Prostate gland (tissue), 2 donors: ENCODE measurements around the gene BARX2. TPM values are rescaled to one million over a fixed set of nuclear protein-coding genes. Genes with fewer than 3 reads are reported as not detected.
A peak's percentile ranks its signal among the peaks of the same experiment; 100 is the strongest.
"Not testable (repeated sequence)": the region's sequence is repeated elsewhere in the genome, so short reads cannot be mapped to it uniquely, and the experiment has no call there.

Source experiments
- DNase-seq: peaks from one replicate; pipeline ENCODE4 v3.0.0-alpha.2; 2019; ENCODE audit warnings: low spot score
- H3K27ac ChIP-seq, 2 donors: fragments of 200-600 bp; sonication (generic); 2 replicates each; pipeline ENCODE4 v1.5.1; 2017 to 2019
- H3K27me3 ChIP-seq: fragments of 200-600 bp; sonication (generic); replicated peaks from 2 replicates; pipeline ENCODE4 v1.5.1; 2019; ENCODE audit not compliant: insufficient read depth
- H3K36me3 ChIP-seq, 2 donors: fragments of 200-600 bp; sonication (generic); 1 replicate in 1 of 2; 2 replicates in 1 of 2; pipeline versions ENCODE4 v1.5.1 to v1.8.1; 2017 to 2019
- H3K4me1 ChIP-seq: fragments of 200-600 bp; sonication (generic); replicated peaks from 2 replicates; pipeline ENCODE4 v1.5.1; 2019
- H3K4me3 ChIP-seq, 2 donors: fragments of 200-600 bp; sonication (generic); 2 replicates each; pipeline ENCODE4 v1.5.1; 2017 to 2019
- H3K9me3 ChIP-seq: fragments of 200-600 bp; sonication (generic); 2 replicates; pipeline ENCODE4 v1.5.1; 2017
- CTCF ChIP-seq, 4 experiments: fragments of 200-600 bp in 2 of 4; fragments of 450-650 bp in 2 of 4; sonication (generic) in 2 of 4; IDR thresholded peaks; 1 replicate in 3 of 4; 2 replicates in 1 of 4; pipeline ENCODE4 v1.5.1; 2016 to 2019; ENCODE audit warnings: antibody characterized with exemption in 4 of 4, mild to moderate bottlenecking in 2 of 4, moderate library complexity in 2 of 4
- POLR2A ChIP-seq: fragments of 450-650 bp; IDR thresholded peaks from one replicate; pipeline ENCODE4 v1.6.1; 2016; ENCODE audit warnings: antibody characterized with exemption, mild to moderate bottlenecking
- POLR2AphosphoS5 ChIP-seq: sonication (generic); formaldehyde crosslinking; IDR thresholded peaks from one replicate; pipeline ENCODE4 v1.6.1; 2017; ENCODE audit warnings: antibody characterized with exemption
- WGBS: methylation state at CpG from one replicate; pipeline ENCODE4 v1.1.5; 2018; 5-methylcytosine and 5-hydroxymethylcytosine counted together
- intact Hi-C: fragments of 100-400 bp; cut with DNase I; formaldehyde crosslinking; loops from one replicate; pipeline ENCODE4 v1.14.2; 2022
- total RNA-seq, 2 donors: library from RNA; depleted of rRNA; stranded (reverse); fragments of >200 nt; gene quantifications; one replicate each; pipeline ENCODE4 v1.1.0, GENCODE V29; 2016

BARX2 gene
- total RNA-seq, 2 donors from 2014 or later = 3.4 to 5.7 TPM

- intact Hi-C loops = loop anchor here (2.0 kb wide), 1 partner anchor 215 kb away; no protein-coding TSS in a partner anchor
- TF ChIP-seq CTCF (IDR thresholded peaks at IDR 0.05) (peak; percentile 66 to 90 (median 88)), POLR2A (no peak), POLR2AphosphoS5 (peak; percentile 53)
- DNase-seq = peak; percentile 85
Observed at GRCh38 chr11:129331871-129332274, 43.8 kb upstream of the BARX2 start.

GRCh38 chr11:129333873-129334272 lies 41.8 kb upstream of the BARX2 start:
- H3K9me3 ChIP-seq = no peaks in the 10 kb centered on the region
- no peak overlapping the region for H3K27ac ChIP-seq
- no peak overlapping the region for H3K4me3 ChIP-seq
- no peak for TF ChIP-seq POLR2A
- no peak for TF ChIP-seq CTCF (IDR thresholded peaks at IDR 0.05)
- TF ChIP-seq POLR2AphosphoS5 = no peak
- intact Hi-C loops = no loop called here
- H3K27me3 ChIP-seq = no peaks in the 10 kb centered on the region
- DNase-seq = no peak
- H3K36me3 ChIP-seq = no peaks in the 10 kb centered on the region
- H3K4me1 ChIP-seq = no peaks in the 10 kb centered on the region

More at GRCh38 chr11:129331871-129332274, 43.8 kb upstream of the BARX2 start:
- 2% methylated on average over 11 of the region's 11 CpGs for WGBS
- H3K27ac ChIP-seq = no peak overlapping the region
- no peaks in the 10 kb centered on the region for H3K9me3 ChIP-seq
- no peaks in the 10 kb centered on the region for H3K4me1 ChIP-seq
- H3K27me3 ChIP-seq = no peaks in the 10 kb centered on the region
- no peak overlapping the region for H3K4me3 ChIP-seq
- no peaks in the 10 kb centered on the region for H3K36me3 ChIP-seq

- intact Hi-C loops, H3K4me3 ChIP-seq, H3K36me3 ChIP-seq, H3K4me1 ChIP-seq, H3K27me3 ChIP-seq, H3K9me3 ChIP-seq, DNase-seq, H3K27ac ChIP-seq: not testable (repeated sequence)
- 85% methylated on average over 23 of the region's 23 CpGs for WGBS
Observed at GRCh38 chr11:129344301-129344940, 31.2 kb upstream of the BARX2 start.

- no peak for DNase-seq
- Histone ChIP-seq H3K9me3 (no peaks in the 10 kb centered on the region), H3K36me3 (no peaks in the 10 kb centered on the region), H3K27me3 (no peaks in the 10 kb centered on the region), H3K27ac (no peak overlapping the region), H3K4me1 (no peaks in the 10 kb centered on the region), H3K4me3 (no peak overlapping the region)
- intact Hi-C loops = no loop called here
- TF ChIP-seq POLR2A = no peak
- no peak for TF ChIP-seq CTCF (IDR thresholded peaks at IDR 0.05)
- TF ChIP-seq POLR2AphosphoS5 = no peak
- WGBS = 89% methylated on average over 2 of the region's 2 CpGs
Observed at GRCh38 chr11:129346916-129347315, 28.7 kb upstream of the BARX2 start.

GRCh38 chr11:129348813-129349212 lies 26.8 kb upstream of the BARX2 start:
- intact Hi-C loops = no loop called here
- H3K27ac ChIP-seq = no peak overlapping the region
- H3K36me3 ChIP-seq = no peaks in the 10 kb centered on the region
- TF ChIP-seq POLR2AphosphoS5 (no peak), POLR2A (no peak), CTCF (IDR thresholded peaks at IDR 0.05) (no peak)
- H3K27me3 ChIP-seq = no peaks in the 10 kb centered on the region
- no peaks in the 10 kb centered on the region for H3K4me1 ChIP-seq
- H3K9me3 ChIP-seq = no peaks in the 10 kb centered on the region
- no peak for DNase-seq
- H3K4me3 ChIP-seq = no peak overlapping the region
